H9 (cell line): ENCODE measurements around the gene RERE. TPM values are rescaled to one million over a fixed set of nuclear protein-coding genes. Genes with fewer than 3 reads are reported as not detected.

ENCODE experiments used
- DNase-seq: peaks from one replicate; pipeline ENCODE4 v3.0.0-alpha.2; 2017
- H2AFZ ChIP-seq: one replicate; pipeline ENCODE4 v1.6.1; 2013; ENCODE audit warnings: mild to moderate bottlenecking, low read length, control low read depth, moderate library complexity
- H2AK5ac ChIP-seq: 2 replicates; pipeline ENCODE4 v1.6.1; 2013; ENCODE audit warnings: low read length, control low read depth, mixed read lengths; ENCODE audit not compliant: insufficient read length
- H2BK120ac ChIP-seq: one replicate; pipeline ENCODE4 v1.6.1; 2013; ENCODE audit warnings: low read depth, mild to moderate bottlenecking, low read length, control low read depth, inconsistent platforms; ENCODE audit not compliant: poor library complexity, severe bottlenecking
- H2BK12ac ChIP-seq: 2 replicates; pipeline ENCODE4 v1.6.1; 2013; ENCODE audit warnings: low read length, control low read depth, mixed read lengths, low read depth; ENCODE audit not compliant: insufficient read length
- H2BK15ac ChIP-seq: 2 replicates; pipeline ENCODE4 v1.6.1; 2013; ENCODE audit warnings: low read depth, low read length, control low read depth
- H2BK20ac ChIP-seq: one replicate; pipeline ENCODE4 v1.6.1; 2013; ENCODE audit warnings: low read depth, mild to moderate bottlenecking, low read length, control low read depth, inconsistent platforms; ENCODE audit not compliant: poor library complexity, severe bottlenecking
- H2BK5ac ChIP-seq: 2 replicates; pipeline ENCODE4 v1.6.1; 2013; ENCODE audit warnings: low read length, control low read depth, mixed read lengths; ENCODE audit not compliant: insufficient read length
- H3K14ac ChIP-seq: 2 replicates; pipeline ENCODE4 v1.6.1; 2013; ENCODE audit warnings: low read length, control low read depth; ENCODE audit not compliant: insufficient read depth
- H3K18ac ChIP-seq: 2 replicates; pipeline ENCODE4 v1.6.1; 2013; ENCODE audit warnings: low read depth, mild to moderate bottlenecking, mixed read lengths, low read length, control low read depth; ENCODE audit not compliant: insufficient read length
- H3K23ac ChIP-seq: 2 replicates; pipeline ENCODE4 v1.6.1; 2013; ENCODE audit warnings: low read length, control low read depth, mixed read lengths, low read depth; ENCODE audit not compliant: insufficient read length
- H3K23me2 ChIP-seq: 2 replicates; pipeline ENCODE4 v1.6.1; 2013; ENCODE audit warnings: low read depth, mild to moderate bottlenecking, mixed read lengths, low read length, control low read depth; ENCODE audit not compliant: insufficient read length, poor library complexity, severe bottlenecking
- H3K27ac ChIP-seq: 2 replicates; pipeline ENCODE4 v1.5.1; 2013; ENCODE audit warnings: low read length, control low read depth, mixed read lengths, low read depth; ENCODE audit not compliant: insufficient read length
- H3K27me3 ChIP-seq: 2 replicates; pipeline ENCODE4 v1.6.1; 2013; ENCODE audit warnings: low read length, control low read depth, inconsistent platforms; ENCODE audit not compliant: insufficient read depth
- H3K4ac ChIP-seq: 2 replicates; pipeline ENCODE4 v1.6.1; 2013; ENCODE audit warnings: low read depth, mild to moderate bottlenecking, control low read depth, inconsistent platforms, low read length, moderate library complexity
- H3K4me1 ChIP-seq: 2 replicates; pipeline ENCODE4 v1.6.1; 2013; ENCODE audit warnings: low read length, control low read depth, inconsistent platforms; ENCODE audit not compliant: insufficient read depth
- H3K4me2 ChIP-seq: 2 replicates; pipeline ENCODE4 v1.6.1; 2013; ENCODE audit warnings: low read length, control low read depth, mixed read lengths; ENCODE audit not compliant: insufficient read length, insufficient read depth
- H3K56ac ChIP-seq: 2 replicates; pipeline ENCODE4 v1.6.1; 2013; ENCODE audit warnings: low read depth, mild to moderate bottlenecking, mixed read lengths, low read length, control low read depth; ENCODE audit not compliant: insufficient read length
- H3K79me1 ChIP-seq: 2 replicates; pipeline ENCODE4 v1.6.1; 2013; ENCODE audit warnings: low read depth, mild to moderate bottlenecking, moderate library complexity, low read length, control low read depth, inconsistent platforms; ENCODE audit not compliant: insufficient read depth, poor library complexity, severe bottlenecking
- H3K79me2 ChIP-seq: 2 replicates; pipeline ENCODE4 v1.6.1; 2013; ENCODE audit warnings: low read length, control low read depth, inconsistent platforms; ENCODE audit not compliant: insufficient read depth
- H3K9ac ChIP-seq: 2 replicates; pipeline ENCODE4 v1.6.1; 2013; ENCODE audit warnings: low read length, control low read depth, mixed read lengths; ENCODE audit not compliant: insufficient read length; ENCODE audit errors: extremely low read depth
- H3K9me3 ChIP-seq: one replicate; pipeline ENCODE4 v1.6.1; 2013; ENCODE audit warnings: low read depth, low read length, inconsistent platforms; ENCODE audit not compliant: control insufficient read depth
- H3T11ph ChIP-seq: one replicate; pipeline ENCODE4 v1.6.1; 2013; ENCODE audit warnings: mild to moderate bottlenecking, low read length, control low read depth, inconsistent platforms
- H4K20me1 ChIP-seq: one replicate; pipeline ENCODE4 v1.6.1; 2013; ENCODE audit not compliant: control insufficient read depth, insufficient read length, insufficient read depth
- H4K5ac ChIP-seq: 2 replicates; pipeline ENCODE4 v1.6.1; 2013; ENCODE audit warnings: low read depth, mild to moderate bottlenecking, mixed read lengths, low read length, control low read depth; ENCODE audit not compliant: insufficient read length
- H4K8ac ChIP-seq: replicated peaks from 2 replicates; pipeline ENCODE4 v1.6.1; 2013; ENCODE audit warnings: low read length, control low read depth, mixed read lengths, low read depth; ENCODE audit not compliant: insufficient read length
- H4K91ac ChIP-seq: 2 replicates; pipeline ENCODE4 v1.6.1; 2013; ENCODE audit warnings: low read depth, mild to moderate bottlenecking, moderate library complexity, mixed read lengths, low read length, control low read depth; ENCODE audit not compliant: insufficient read length
- H3K27ac Mint-ChIP-seq, 3 experiments: 2 replicates in 2 of 3; 3 replicates in 1 of 3; pipeline ENCODE4 v1.8.0; 2020 to 2021; ENCODE audit warnings: mixed read lengths in 3 of 3, mild to moderate bottlenecking in 1 of 3, moderate library complexity in 1 of 3
- H3K27me3 Mint-ChIP-seq: 2 replicates; pipeline ENCODE4 v1.8.0; 2021; ENCODE audit warnings: low read depth, mild to moderate bottlenecking, moderate library complexity, mixed read lengths
- H3K36me3 Mint-ChIP-seq, 3 experiments: 2 replicates in 2 of 3; 3 replicates in 1 of 3; pipeline ENCODE4 v1.8.0; 2020 to 2021; ENCODE audit warnings: low read depth in 3 of 3, mixed read lengths in 3 of 3; ENCODE audit not compliant: insufficient read depth in 1 of 3
- H3K4me1 Mint-ChIP-seq, 2 experiments: 2 replicates each; pipeline ENCODE4 v1.8.0; 2020; ENCODE audit warnings: mixed read lengths in 2 of 2
- H3K4me3 Mint-ChIP-seq, 2 experiments: 2 replicates in 1 of 2; 3 replicates in 1 of 2; pipeline ENCODE4 v1.8.0; 2020 to 2021; ENCODE audit warnings: mild to moderate bottlenecking in 2 of 2, mixed read lengths in 2 of 2, moderate library complexity in 1 of 2
- H3K9me3 Mint-ChIP-seq, 2 experiments: 2 replicates in 1 of 2; 3 replicates in 1 of 2; pipeline ENCODE4 v1.8.0; 2020; ENCODE audit warnings: mild to moderate bottlenecking in 2 of 2, mixed read lengths in 2 of 2, moderate library complexity in 1 of 2
- CTCF ChIP-seq: fragments of 200-600 bp; sonication (generic); conservative IDR thresholded peaks from 3 replicates; pipeline ENCODE4 v1.8.0; 2021; ENCODE audit warnings: antibody characterized with exemption, mild to moderate bottlenecking
- WGBS: extraction: QIAGEN DNeasy Blood & Tissue Kit; methylation state at CpG from one replicate; pipeline ENCODE4 v1.1.7; 2013; ENCODE audit warnings: missing lambda C conversion rate, low lambda C conversion rate, mixed read lengths; ENCODE audit not compliant: insufficient read length; ENCODE audit errors: extremely low coverage; 5-methylcytosine and 5-hydroxymethylcytosine counted together
- total RNA-seq: library from RNA; stranded (reverse); gene quantifications from 2 replicates; pipeline ENCODE4 v1.2.1, GENCODE V29; 2021

Gene RERE
- total RNA-seq, 1 experiment from 2014 or later = 103 TPM

DNA sequence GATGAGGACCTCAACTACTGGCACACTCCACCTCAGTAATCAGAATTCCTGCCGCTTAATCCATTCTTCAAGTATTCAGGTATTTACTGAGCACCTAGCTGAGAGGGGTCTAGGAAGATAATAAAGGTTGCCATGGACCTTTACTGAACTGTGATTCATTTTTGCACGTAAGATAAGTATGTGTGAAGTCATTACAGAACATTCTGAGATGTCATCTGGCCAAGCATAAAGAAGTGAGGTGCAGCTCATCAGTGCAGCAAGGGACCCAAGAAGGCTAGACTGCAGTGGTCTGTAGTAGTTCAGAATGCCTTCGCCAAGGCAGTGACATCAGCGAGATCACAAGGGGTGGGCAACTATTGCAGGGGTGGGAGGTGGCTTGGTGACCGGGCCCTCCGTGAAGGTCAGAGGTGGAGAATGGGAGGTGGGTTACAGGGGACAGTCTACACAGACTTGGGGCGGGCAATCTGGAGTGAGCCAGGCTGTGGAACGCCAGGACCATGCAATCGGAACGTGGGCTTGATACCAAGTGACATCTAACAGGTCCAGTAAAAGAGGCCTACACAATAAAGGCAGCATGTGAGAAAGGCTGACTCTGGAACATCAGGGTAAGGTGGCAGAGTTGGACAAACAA is 392.2 kb downstream of the RERE start:
- Mint-ChIP-seq H3K36me3 (no peaks in the 10 kb centered on the region), H3K27me3 (no peaks in the 10 kb centered on the region), H3K9me3 (no peaks in the 10 kb centered on the region), H3K4me1 (peaks cover 23 to 35% of the 10 kb centered on the region in 2 experiments), H3K27ac (peak overlapping the region; percentile 91 to 97 (median 96)), H3K4me3 (peak overlapping the region in 1 of 2 experiments; percentile 83; a peak in 3 of 5 replicates)
- Histone ChIP-seq H4K20me1 (no peaks in the 10 kb centered on the region), H2BK120ac (no peak overlapping the region), H3K27me3 (no peaks in the 10 kb centered on the region), H3K14ac (no peak overlapping the region), H3K4me1 (peaks cover 7% of the 10 kb centered on the region; the same call in 1 of the 2 replicates), H3K23me2 (peaks cover 10% of the 10 kb centered on the region), H3K79me2 (peaks cover 2% of the 10 kb centered on the region; the same call in 1 of the 2 replicates), H2BK12ac (no peak overlapping the region), H4K8ac (no peak overlapping the region), H2BK5ac (no peak overlapping the region), H3K79me1 (no peaks in the 10 kb centered on the region), H3K23ac (no peak overlapping the region), H3K9me3 (no peaks in the 10 kb centered on the region), H2BK20ac (no peak overlapping the region), H3K18ac (no peak overlapping the region), H3K27ac (peak overlapping the region; percentile 76), H3K4me2 (peak overlapping the region; percentile 98), H3K56ac (no peak overlapping the region), H2AK5ac (no peak overlapping the region), H3T11ph (no peak overlapping the region), H2AFZ (no peak overlapping the region), H4K5ac (no peak overlapping the region), H2BK15ac (no peak overlapping the region), H3K4ac (no peak overlapping the region), H4K91ac (no peak overlapping the region), H3K9ac (no peak overlapping the region)
- no CpG with 5 or more reads among the region's 10 CpGs for WGBS
- no peak for TF ChIP-seq CTCF
- no peak for DNase-seq
